GM19351 (cell line): Measurements from ENCODE around the gene TLDC2.
"Not testable (repeated sequence)": the region's sequence is repeated elsewhere in the genome, so short reads cannot be mapped to it uniquely, and the experiment has no call there.

Experiments used
- ATAC-seq: cut with Tn5 transposase; IDR thresholded peaks from one replicate; pipeline ENCODE4 v1.9.1; 2021; ENCODE audit warnings: mild to moderate bottlenecking, moderate library complexity; ENCODE audit not compliant: unreplicated experiment

The TLDC2 gene

GRCh38 chr20:36875702-36876472 is at the start of gene TLDC2:
Gene TLDC2 (plus strand): TSS chr20:36876138. CDS start chr20:36876175, 37 bp downstream.
- ATAC-seq: no peak

DNA sequence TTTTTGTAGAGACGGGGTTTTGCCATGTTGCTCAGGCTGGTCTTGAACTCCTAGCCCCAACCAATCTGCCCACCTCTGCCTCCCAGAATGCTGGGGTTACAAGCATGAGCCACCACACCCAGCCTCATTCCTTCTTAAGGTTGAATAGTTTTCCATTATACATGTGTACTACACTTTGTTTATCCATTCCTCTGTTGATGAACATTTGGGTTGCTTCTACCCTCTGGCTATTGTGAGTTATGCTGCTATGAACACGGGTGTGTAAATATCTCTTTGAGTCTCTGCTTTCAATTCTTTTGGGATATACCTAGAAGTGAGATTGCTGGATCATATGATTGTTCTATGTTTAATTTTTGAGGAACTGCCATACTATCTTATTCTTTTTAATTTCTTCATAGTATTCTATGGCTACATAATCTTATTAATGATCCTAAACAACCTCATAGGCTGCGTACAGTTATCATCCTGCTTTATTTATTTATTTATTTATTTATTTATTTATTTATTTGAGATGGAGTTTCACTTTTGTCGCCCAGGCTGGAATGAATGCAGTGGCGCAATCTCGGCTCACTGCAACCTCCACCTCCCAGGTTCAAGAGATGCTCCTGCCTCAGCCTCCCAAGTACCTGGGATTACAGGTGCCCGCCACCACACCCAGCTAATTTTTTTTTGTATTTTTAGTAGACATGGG is 49.2 kb upstream of the TLDC2 start:
- ATAC-seq: no peak

DNA sequence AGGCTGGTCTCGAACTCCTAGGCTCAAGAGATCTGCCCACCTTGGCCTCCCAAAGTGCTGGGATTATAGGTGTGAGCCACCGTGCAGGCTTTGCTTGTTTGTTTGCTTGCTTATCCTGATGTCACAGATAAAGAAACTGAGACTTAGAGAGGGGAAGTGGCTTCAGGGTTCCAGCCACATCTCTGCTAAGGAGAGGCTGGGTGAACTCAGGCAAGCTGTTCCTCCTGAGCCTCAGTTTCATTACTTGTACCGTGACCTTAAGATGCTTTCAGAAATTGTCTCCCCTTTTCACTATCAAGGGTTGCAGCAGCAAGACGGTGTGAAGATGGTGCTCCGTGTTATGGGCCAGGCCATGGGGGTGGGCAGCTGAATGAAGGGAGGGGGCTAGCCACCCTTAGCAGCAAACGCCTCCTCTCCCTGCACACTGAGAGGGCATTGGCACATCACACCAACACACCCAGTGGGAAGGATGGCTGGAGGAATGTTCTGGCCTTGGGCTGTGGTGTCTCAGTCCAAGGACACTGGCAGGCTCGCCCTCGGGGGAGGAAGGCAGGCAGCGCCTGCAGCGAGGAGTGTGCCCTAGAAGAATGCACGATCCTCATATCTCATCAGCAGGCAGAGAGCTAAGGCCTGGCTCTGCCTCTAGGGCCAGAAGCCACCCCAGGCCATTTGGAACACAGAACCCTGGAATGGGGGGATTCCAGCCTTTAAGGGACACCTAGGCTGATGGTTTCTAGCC is 48.2 kb upstream of the TLDC2 start:
- ATAC-seq: peak; percentile 85

DNA sequence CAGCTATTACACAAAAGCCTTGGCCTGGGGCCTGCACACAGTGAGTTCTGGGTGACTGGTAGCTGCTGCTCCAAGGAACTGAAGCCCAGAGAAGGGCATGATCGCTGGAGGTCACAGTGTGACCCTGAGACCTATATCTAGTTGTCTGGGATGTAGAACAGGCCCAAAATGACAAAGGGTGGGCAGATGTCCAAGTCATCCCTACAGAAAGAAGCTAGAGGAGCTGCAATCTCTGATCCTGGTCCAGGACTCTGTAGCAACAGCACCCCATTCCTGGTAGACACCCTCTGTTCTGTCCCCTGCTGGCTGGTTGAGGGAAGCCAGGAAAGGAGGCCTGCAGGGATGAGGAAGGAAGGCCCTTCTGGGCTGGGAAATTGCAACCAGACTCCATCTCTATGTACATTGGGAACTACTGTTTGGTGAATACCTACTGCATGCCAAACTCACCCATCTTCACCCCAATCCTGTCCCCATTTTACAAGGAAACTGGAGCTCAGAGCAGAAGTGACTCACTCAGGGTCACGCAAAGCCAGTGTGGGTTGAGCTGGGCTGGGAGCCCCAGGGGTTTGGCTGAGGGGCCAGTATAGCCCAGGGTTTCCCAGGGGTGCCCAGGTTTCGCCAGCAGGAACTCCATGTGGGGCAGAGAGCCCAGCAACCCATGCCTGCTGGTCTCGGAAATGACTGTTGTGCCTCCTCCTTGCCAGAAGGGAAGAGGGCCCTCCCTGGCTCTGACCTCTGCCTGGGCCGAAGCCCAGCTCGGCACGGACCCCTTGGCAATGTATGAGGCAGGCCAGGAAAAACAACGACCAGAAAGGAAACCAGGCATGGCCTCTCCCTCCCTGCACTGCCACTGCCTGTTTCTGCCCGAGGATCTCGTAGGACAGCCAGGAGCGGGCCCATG is 44.9 kb upstream of the TLDC2 start:
- no peak for ATAC-seq

DNA sequence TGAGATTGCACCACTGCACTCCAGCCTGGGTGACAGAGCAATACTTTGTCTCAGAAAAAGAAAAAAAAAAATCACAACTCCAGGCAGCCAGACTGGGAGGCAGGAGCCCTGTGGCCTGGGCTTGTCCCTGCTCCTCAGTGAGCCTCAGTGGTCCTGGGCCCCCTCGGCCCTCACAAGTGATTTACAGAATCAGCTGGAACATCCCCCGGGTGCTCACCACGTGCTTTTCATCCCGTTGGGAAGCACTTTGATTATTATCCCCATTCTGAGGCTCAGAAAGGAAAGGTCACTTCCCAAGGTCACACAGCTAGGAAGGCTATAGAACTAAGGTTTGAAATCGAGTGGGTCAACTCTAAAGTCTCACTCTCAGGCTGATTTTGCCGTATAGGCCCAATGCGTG is 43.1 kb upstream of the TLDC2 start:
- ATAC-seq: no peak

- ATAC-seq: no peak
These were observed 42.5 kb upstream of the TLDC2 start for GRCh38 chr20:36833275-36834020.

DNA sequence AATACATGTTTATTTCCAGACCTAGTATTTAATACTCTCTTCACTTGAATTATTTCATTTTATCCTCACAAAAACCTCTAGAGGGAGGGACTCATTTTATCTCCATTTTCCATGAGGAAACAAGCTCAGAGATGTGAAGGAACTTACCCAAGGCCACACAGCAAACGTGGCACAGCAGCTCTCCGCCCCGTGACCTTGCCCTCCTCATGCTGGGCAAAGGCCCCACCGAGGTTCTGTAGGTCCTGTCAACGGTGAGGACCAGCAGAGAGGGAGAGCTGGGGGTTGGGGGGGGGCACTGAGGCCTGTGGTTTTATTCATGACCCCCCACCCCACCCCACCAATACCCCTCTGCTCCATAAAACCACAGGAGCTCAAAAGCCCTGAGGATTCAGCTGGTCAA is 40.9 kb upstream of the TLDC2 start:
- no peak for ATAC-seq

GRCh38 chr20:36835453-36836198 is 40.3 kb upstream of the TLDC2 start:
- ATAC-seq: peak; percentile 96

DNA sequence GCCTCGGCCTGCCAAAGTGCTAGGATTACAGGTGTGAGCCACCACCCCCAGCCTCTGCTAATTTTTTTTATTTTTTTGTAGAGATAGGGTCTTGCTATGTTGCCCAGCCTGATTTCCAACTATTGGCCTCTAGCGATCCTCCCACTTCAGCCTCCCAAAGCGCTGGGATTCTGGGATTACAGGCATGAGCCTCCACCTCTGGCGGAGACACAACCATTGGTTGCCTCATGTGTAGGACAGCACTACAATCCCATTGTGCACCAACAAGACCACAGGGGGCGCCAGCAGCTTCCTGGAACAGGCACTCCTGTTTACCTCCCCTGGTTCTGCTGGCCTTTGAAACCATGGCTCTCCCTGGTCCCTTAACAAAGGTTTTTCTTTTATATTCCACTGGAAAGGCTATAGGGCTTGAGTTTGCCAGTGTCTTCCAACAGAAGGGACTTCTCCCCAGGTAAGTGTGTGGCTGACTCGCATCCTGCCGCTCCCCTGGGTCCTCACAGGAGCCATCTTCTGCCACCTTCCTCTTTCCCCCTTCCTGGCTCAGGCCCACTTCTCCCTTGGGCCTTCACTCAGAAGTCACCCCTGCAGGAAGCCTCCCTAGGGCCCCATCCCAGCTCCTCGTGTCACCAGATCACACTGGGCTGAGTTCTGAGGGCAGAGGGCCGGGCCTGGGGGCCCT is 39.2 kb upstream of the TLDC2 start:
- ATAC-seq: no peak

GRCh38 chr20:36838376-36838775 is 37.6 kb upstream of the TLDC2 start:
- ATAC-seq: not testable (repeated sequence)

DNA sequence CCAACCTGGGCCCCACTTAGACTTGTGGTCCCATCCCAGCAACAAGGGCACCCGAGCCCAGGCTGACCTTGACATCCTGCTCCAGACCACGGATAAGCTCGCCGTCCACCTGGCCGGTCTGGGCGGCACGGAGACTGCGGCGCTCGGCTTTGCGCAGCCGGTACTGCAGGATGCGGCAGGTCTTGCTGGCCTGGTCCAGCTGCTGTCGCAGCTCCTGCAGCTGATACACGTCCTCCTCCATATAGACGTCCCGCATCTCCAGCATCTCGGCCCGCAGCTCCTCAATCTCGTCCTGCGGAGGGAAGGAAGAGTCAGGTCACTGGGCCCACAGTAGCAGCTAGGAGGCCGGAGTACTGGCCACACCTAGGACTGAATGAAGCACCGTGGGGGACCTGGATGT is 36.8 kb upstream of the TLDC2 start:
- ATAC-seq: no peak

- not testable (repeated sequence) for ATAC-seq
These were observed 34.9 kb upstream of the TLDC2 start for GRCh38 chr20:36841030-36841429.

DNA sequence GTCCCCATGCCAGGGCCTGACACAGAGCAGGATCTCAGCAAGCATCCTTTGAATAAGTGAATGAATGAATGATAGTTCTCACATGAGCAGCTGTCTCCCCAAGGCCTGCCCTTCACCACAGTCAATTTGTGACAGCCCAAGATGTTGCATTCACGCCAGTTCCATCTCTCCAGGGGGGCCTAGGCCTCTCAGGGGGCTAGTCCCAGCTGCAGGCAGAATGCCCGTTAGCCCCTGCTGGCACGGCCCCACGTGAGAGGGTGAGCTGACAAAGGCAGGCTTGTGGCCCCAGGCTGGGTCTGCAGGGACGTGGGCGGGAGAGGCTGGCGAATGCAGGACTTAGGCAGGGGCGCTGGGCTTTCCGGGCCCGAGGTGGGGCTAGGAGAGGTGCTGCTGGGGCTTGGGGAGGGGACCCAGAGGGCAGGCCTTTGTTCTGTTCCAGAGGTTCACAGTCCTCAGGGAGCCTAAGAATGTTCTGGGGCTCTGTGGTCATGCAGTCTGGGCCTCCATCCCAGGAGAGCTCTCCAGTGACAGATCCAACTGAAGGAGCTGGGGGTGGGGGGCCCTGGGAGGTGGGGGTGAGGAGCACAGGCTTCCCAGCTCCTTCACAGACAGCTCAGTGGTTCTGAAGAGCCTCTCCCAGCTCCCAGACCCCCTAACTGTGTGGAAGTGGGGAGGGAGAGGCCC is 30.5 kb upstream of the TLDC2 start:
- no peak for ATAC-seq

DNA sequence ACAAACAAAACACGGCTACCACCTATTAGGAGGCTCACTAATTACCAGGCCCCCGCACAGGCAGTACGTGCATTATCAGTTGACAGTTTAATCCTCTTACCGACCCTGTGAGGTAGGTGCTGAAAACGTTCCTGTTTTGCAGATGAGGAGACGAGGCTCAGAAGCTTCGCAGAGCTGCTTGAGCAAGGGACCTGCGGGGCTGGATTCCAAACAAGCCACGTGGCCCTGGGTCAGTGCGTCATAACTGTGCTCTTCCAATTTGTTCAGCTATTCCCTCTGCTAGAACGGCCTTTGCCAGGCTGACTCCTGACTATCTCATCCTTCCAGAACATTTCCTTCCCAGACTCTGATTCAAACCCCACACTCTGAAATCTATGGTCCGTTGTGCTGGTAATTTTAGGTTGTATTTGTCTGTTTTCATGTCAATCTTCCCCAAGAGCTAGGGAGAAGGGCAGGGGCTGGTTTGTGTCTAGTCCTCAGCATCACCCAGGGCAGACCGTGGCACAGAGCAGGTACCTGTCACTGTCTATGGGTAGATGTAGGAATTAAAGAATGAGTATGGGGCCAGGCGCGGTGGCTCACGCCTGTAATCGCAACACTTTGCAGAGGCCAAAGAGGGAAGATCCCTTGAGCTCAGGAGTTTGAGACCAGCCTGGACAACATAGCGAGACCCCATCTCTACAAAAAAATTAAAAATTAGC is 28.8 kb upstream of the TLDC2 start:
- ATAC-seq: no peak

- no peak for ATAC-seq
These were observed 28.3 kb upstream of the TLDC2 start for GRCh38 chr20:36847710-36848040.

DNA sequence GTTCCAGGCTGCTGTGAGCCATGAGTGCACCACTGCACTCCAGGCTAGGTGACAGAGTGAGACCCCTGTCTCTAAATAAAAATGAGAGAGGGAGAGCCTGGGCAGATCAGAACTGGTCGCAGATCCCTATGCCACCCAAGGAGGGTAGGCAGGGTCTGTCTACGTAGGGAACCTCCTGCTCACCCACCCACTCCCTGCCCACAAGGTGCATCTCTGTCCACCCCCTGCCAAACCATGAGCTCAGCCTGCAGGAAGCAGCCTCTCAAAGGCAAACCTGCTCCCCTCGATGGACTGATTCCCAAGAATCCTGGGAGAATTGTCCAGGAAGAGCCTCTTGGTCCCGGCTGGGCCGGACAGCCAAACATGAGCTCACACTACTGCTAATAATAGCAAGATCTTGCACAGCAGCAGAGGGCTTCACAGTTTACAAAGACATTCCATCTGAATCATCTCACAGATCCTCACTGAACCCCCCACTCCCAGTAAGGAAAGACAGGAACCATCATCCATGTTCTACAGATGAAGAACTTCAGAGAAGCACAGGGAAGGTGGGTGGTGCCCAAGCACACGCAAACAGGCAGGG is 27.8 kb upstream of the TLDC2 start:
- ATAC-seq: no peak

DNA sequence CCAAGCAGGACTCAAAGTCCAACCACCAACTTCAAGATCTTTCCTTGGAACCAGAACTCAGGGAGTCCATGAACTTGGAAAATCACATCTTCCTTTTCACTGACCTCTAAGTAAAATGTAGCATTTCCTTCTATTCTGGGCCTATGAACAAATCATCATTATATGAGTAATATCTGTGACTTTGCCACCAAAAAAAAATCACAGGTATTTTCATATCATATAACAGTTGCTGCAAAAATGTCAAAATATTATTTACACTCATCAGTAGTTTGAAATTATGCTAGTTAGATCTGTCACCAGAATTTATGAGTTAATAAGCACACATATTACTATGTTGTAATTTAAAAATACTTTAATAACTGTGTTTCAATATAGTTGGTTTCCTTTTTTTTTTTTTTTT is 27.3 kb upstream of the TLDC2 start:
- ATAC-seq: no peak
